ENCODE measurements around the gene LMTK3. TPM values are rescaled to one million over a fixed set of nuclear protein-coding genes. Genes with fewer than 3 reads are reported as not detected.

LMTK3 gene
- total and polyA plus RNA-seq, 2 experiments from 2014 or later: 1.3 to 3.7 TPM

GRCh38 chr19:48448563-48448962, 63.1 kb downstream of the LMTK3 start:
- no peak for DNase-seq (ENCODE audit: low spot score)
- no peaks in the 10 kb centered on the region for H4K20me1 ChIP-seq (ENCODE audit: insufficient read depth, poor library complexity, severe bottlenecking)
- 98% methylated on average over 4 of the region's 4 CpGs for WGBS (ENCODE audit: low lambda C conversion rate, missing lambda C conversion rate)
- peaks cover 16% of the 10 kb centered on the region for H3K79me2 ChIP-seq
- no peaks in the 10 kb centered on the region for H3K9me2 ChIP-seq (replicated peaks; ENCODE audit: insufficient read depth)
- H3K4me2 ChIP-seq: no peak overlapping the region
- H3K4me1 ChIP-seq (ENCODE audit: insufficient read depth): peaks cover 7% of the 10 kb centered on the region
- H3K27ac ChIP-seq: no peak overlapping the region
- no peak for TF ChIP-seq EZH2phosphoT487 (IDR thresholded peaks at IDR 0.05; ENCODE audit: low read depth, severe bottlenecking, unreplicated experiment)
- no peak for TF ChIP-seq CTCF (IDR thresholded peaks at IDR 0.05; ENCODE audit: poor library complexity)
- no peak for TF ChIP-seq EZH2 (IDR thresholded peaks at IDR 0.05; ENCODE audit: borderline replicate concordance)
- no peaks in the 10 kb centered on the region for H3K36me3 ChIP-seq (replicated peaks; ENCODE audit: insufficient read depth, low read depth)
- H3K27me3 ChIP-seq: no peaks in the 10 kb centered on the region
- H2AFZ ChIP-seq: no peak overlapping the region
- no peaks in the 10 kb centered on the region for H3K9me3 ChIP-seq (ENCODE audit: low read depth)
- no peak overlapping the region for H3K4me3 ChIP-seq

- 93% methylated on average over 7 of the region's 7 CpGs for WGBS (ENCODE audit: low lambda C conversion rate, missing lambda C conversion rate)
- peak overlapping the region; percentile 72 for H3K4me3 ChIP-seq
- TF ChIP-seq EZH2 (IDR thresholded peaks at IDR 0.05; ENCODE audit: borderline replicate concordance): no peak
- TF ChIP-seq CTCF (IDR thresholded peaks at IDR 0.05; ENCODE audit: poor library complexity): no peak
- no peak for TF ChIP-seq EZH2phosphoT487 (IDR thresholded peaks at IDR 0.05; ENCODE audit: low read depth, severe bottlenecking, unreplicated experiment)
- peak overlapping the region; percentile 76 for H3K4me2 ChIP-seq
- H3K4me1 ChIP-seq (ENCODE audit: insufficient read depth): peaks cover 7% of the 10 kb centered on the region
- no peak for DNase-seq (ENCODE audit: low spot score)
- peaks cover 7% of the 10 kb centered on the region for H3K27me3 ChIP-seq
- H3K9me2 ChIP-seq (replicated peaks; ENCODE audit: insufficient read depth): no peaks in the 10 kb centered on the region
- peak overlapping the region; percentile 64 for H3K27ac ChIP-seq
- no peaks in the 10 kb centered on the region for H4K20me1 ChIP-seq (ENCODE audit: insufficient read depth, poor library complexity, severe bottlenecking)
- H3K79me2 ChIP-seq: peaks cover 16% of the 10 kb centered on the region
- no peak overlapping the region for H2AFZ ChIP-seq
- no peaks in the 10 kb centered on the region for H3K9me3 ChIP-seq (ENCODE audit: low read depth)
- H3K36me3 ChIP-seq (replicated peaks; ENCODE audit: insufficient read depth, low read depth): no peaks in the 10 kb centered on the region
Observed at GRCh38 chr19:48446579-48446978, 65.1 kb downstream of the LMTK3 start.

- peak; percentile 96 for DNase-seq (ENCODE audit: low spot score)
- H3K4me1 ChIP-seq (ENCODE audit: insufficient read depth): peaks cover 7% of the 10 kb centered on the region
Observed at GRCh38 chr19:48445606-48446481, 65.8 kb downstream of the LMTK3 start, which contains the start of gene GRWD1. Gene GRWD1, plus strand, starts transcription at chr19:48445983. Its CDS starts 23 bp downstream, at chr19:48446006.

More at GRCh38 chr19:48445606-48446481, 65.8 kb downstream of the LMTK3 start, which contains the start of gene GRWD1:
- Histone ChIP-seq H3K4me2 (peak within 1 kb of the TSS; percentile 76), H3K9me2 (replicated peaks; ENCODE audit: insufficient read depth) (no peaks in the 10 kb centered on the region), H4K20me1 (ENCODE audit: insufficient read depth, poor library complexity, severe bottlenecking) (no peaks in the 10 kb centered on the region), H3K79me2 (peaks cover 16% of the 10 kb centered on the region), H3K27me3 (peaks cover 7% of the 10 kb centered on the region), H3K9me3 (ENCODE audit: low read depth) (no peaks in the 10 kb centered on the region), H3K27ac (peak within 1 kb of the TSS; percentile 64), H2AFZ (peak within 1 kb of the TSS; percentile 65), H3K36me3 (replicated peaks; ENCODE audit: insufficient read depth, low read depth) (no peaks in the 10 kb centered on the region), H3K4me3 (peak within 1 kb of the TSS; percentile 72)
- WGBS (ENCODE audit: low lambda C conversion rate, missing lambda C conversion rate): under 1% methylated on average over 61 of the region's 61 CpGs
- TF ChIP-seq CTCF (IDR thresholded peaks at IDR 0.05; ENCODE audit: poor library complexity): peak; percentile 14
- no peak for TF ChIP-seq EZH2phosphoT487 (IDR thresholded peaks at IDR 0.05; ENCODE audit: low read depth, severe bottlenecking, unreplicated experiment)

Measured in hepatocyte (in vitro differentiated cells).